T-helper 1 cell treated with Interleukin-12 subunit alpha and Interleukin-12 subunit beta and Interleukin-4 antibody, amounts not matched to agents 30 μg/mL and 1 μg/mL, for 36 hours (primary cell): ENCODE measurements around the gene DENND4A.
"Not testable (repeated sequence)": the region's sequence is repeated elsewhere in the genome, so short reads cannot be mapped to it uniquely, and the experiment has no call there.

Source experiments
- H3K27ac Mint-ChIP-seq: one replicate; pipeline ENCODE4 v1.8.0; 2021; ENCODE audit warnings: mild to moderate bottlenecking, mixed read lengths
- H3K27me3 Mint-ChIP-seq: one replicate; pipeline ENCODE4 v1.8.0; 2021; ENCODE audit warnings: low read depth, mixed read lengths
- H3K36me3 Mint-ChIP-seq: one replicate; pipeline ENCODE4 v1.8.0; 2021; ENCODE audit warnings: low read depth, mixed read lengths
- H3K4me1 Mint-ChIP-seq: one replicate; pipeline ENCODE4 v1.8.0; 2021; ENCODE audit warnings: low read depth, mixed read lengths
- H3K4me3 Mint-ChIP-seq: one replicate; pipeline ENCODE4 v1.8.0; 2021; ENCODE audit warnings: mild to moderate bottlenecking, moderate library complexity, mixed read lengths
- H3K9me3 Mint-ChIP-seq: one replicate; pipeline ENCODE4 v1.8.0; 2021; ENCODE audit warnings: mixed read lengths

The DENND4A gene

GRCh38 chr15:65762914-65763787, 28.9 kb downstream of the DENND4A start:
- peak overlapping the region; percentile 59 for H3K27ac Mint-ChIP-seq

GRCh38 chr15:65762399-65762798, 29.7 kb downstream of the DENND4A start:
- Mint-ChIP-seq H3K27me3 (no peaks in the 10 kb centered on the region), H3K36me3 (peaks cover 13% of the 10 kb centered on the region), H3K4me3 (no peak overlapping the region), H3K27ac (no peak overlapping the region), H3K4me1 (peaks cover 34% of the 10 kb centered on the region), H3K9me3 (no peaks in the 10 kb centered on the region)

More at GRCh38 chr15:65762914-65763787, 28.9 kb downstream of the DENND4A start:
- peaks cover 42% of the 10 kb centered on the region for H3K4me1 Mint-ChIP-seq
- peaks cover 17% of the 10 kb centered on the region for H3K36me3 Mint-ChIP-seq
- H3K9me3 Mint-ChIP-seq, result no peaks in the 10 kb centered on the region
- no peaks in the 10 kb centered on the region for H3K27me3 Mint-ChIP-seq
- H3K4me3 Mint-ChIP-seq, result no peak overlapping the region

GRCh38 chr15:65761210-65761926, 30.7 kb downstream of the DENND4A start:
- H3K4me3 Mint-ChIP-seq, result peak overlapping the region; percentile 69

GRCh38 chr15:65759441-65759840, 32.7 kb downstream of the DENND4A start:
- Mint-ChIP-seq H3K4me3 (no peak overlapping the region), H3K9me3 (no peaks in the 10 kb centered on the region), H3K36me3 (peaks cover 13% of the 10 kb centered on the region), H3K27ac (no peak overlapping the region), H3K4me1 (peaks cover 21% of the 10 kb centered on the region), H3K27me3 (no peaks in the 10 kb centered on the region)

More at GRCh38 chr15:65761210-65761926, 30.7 kb downstream of the DENND4A start:
- no peaks in the 10 kb centered on the region for H3K9me3 Mint-ChIP-seq
- H3K36me3 Mint-ChIP-seq, result peaks cover 11% of the 10 kb centered on the region
- H3K27me3 Mint-ChIP-seq, result no peaks in the 10 kb centered on the region
- peak overlapping the region; percentile 89 for H3K27ac Mint-ChIP-seq
- peaks cover 25% of the 10 kb centered on the region for H3K4me1 Mint-ChIP-seq

- H3K27ac Mint-ChIP-seq, result no peak overlapping the region
- H3K27me3 Mint-ChIP-seq, result no peaks in the 10 kb centered on the region
- peaks cover 15% of the 10 kb centered on the region for H3K36me3 Mint-ChIP-seq
- H3K4me1 Mint-ChIP-seq, result peaks cover 20% of the 10 kb centered on the region
- no peak overlapping the region for H3K4me3 Mint-ChIP-seq
- H3K9me3 Mint-ChIP-seq, result no peaks in the 10 kb centered on the region
Measured at GRCh38 chr15:65758242-65758641, 33.9 kb downstream of the DENND4A start.

- no peaks in the 10 kb centered on the region for H3K9me3 Mint-ChIP-seq
- H3K4me1 Mint-ChIP-seq, result peaks cover 11% of the 10 kb centered on the region
- peaks cover 12% of the 10 kb centered on the region for H3K36me3 Mint-ChIP-seq
- no peak overlapping the region for H3K27ac Mint-ChIP-seq
- no peaks in the 10 kb centered on the region for H3K27me3 Mint-ChIP-seq
- no peak overlapping the region for H3K4me3 Mint-ChIP-seq
Measured at GRCh38 chr15:65757256-65757655, 34.8 kb downstream of the DENND4A start.

- Mint-ChIP-seq H3K36me3 (peaks cover 27% of the 10 kb centered on the region), H3K27ac (no peak overlapping the region), H3K4me1 (peaks cover 7% of the 10 kb centered on the region), H3K4me3 (no peak overlapping the region), H3K9me3 (no peaks in the 10 kb centered on the region), H3K27me3 (no peaks in the 10 kb centered on the region)
Measured at GRCh38 chr15:65752151-65752700, 39.9 kb downstream of the DENND4A start.

- H3K27me3 Mint-ChIP-seq, result no peaks in the 10 kb centered on the region
- no peaks in the 10 kb centered on the region for H3K9me3 Mint-ChIP-seq
- no peak overlapping the region for H3K27ac Mint-ChIP-seq
- H3K36me3 Mint-ChIP-seq, result peaks cover 27% of the 10 kb centered on the region
- H3K4me1 Mint-ChIP-seq, result peaks cover 7% of the 10 kb centered on the region
- no peak overlapping the region for H3K4me3 Mint-ChIP-seq
Measured at GRCh38 chr15:65751431-65751830, 40.7 kb downstream of the DENND4A start.

GRCh38 chr15:65747265-65747664, 44.8 kb downstream of the DENND4A start:
- H3K27ac Mint-ChIP-seq, result no peak overlapping the region
- H3K9me3 Mint-ChIP-seq, result no peaks in the 10 kb centered on the region
- peaks cover 22% of the 10 kb centered on the region for H3K36me3 Mint-ChIP-seq
- H3K4me1 Mint-ChIP-seq, result peaks cover 9% of the 10 kb centered on the region
- no peaks in the 10 kb centered on the region for H3K27me3 Mint-ChIP-seq
- no peak overlapping the region for H3K4me3 Mint-ChIP-seq

GRCh38 chr15:65743637-65744252, 48.3 kb downstream of the DENND4A start:
- Mint-ChIP-seq H3K4me3 (no peak overlapping the region), H3K27ac (no peak overlapping the region), H3K4me1 (peaks cover 5% of the 10 kb centered on the region), H3K9me3 (no peaks in the 10 kb centered on the region), H3K36me3 (peaks cover 13% of the 10 kb centered on the region), H3K27me3 (no peaks in the 10 kb centered on the region)

GRCh38 chr15:65740148-65740547, 51.9 kb downstream of the DENND4A start:
- Mint-ChIP-seq H3K9me3 (no peaks in the 10 kb centered on the region), H3K4me3 (no peak overlapping the region), H3K4me1 (peaks cover 5% of the 10 kb centered on the region), H3K36me3 (peaks cover 22% of the 10 kb centered on the region), H3K27me3 (no peaks in the 10 kb centered on the region), H3K27ac (no peak overlapping the region)

GRCh38 chr15:65738649-65739048, 53.4 kb downstream of the DENND4A start:
- peaks cover 5% of the 10 kb centered on the region for H3K4me1 Mint-ChIP-seq
- H3K27ac Mint-ChIP-seq, result no peak overlapping the region
- no peak overlapping the region for H3K4me3 Mint-ChIP-seq
- peaks cover 26% of the 10 kb centered on the region for H3K36me3 Mint-ChIP-seq
- H3K9me3 Mint-ChIP-seq, result no peaks in the 10 kb centered on the region
- no peaks in the 10 kb centered on the region for H3K27me3 Mint-ChIP-seq

GRCh38 chr15:65733599-65733998, 58.5 kb downstream of the DENND4A start:
- not testable (repeated sequence) for H3K27ac Mint-ChIP-seq, H3K9me3 Mint-ChIP-seq, H3K4me1 Mint-ChIP-seq, H3K27me3 Mint-ChIP-seq, H3K4me3 Mint-ChIP-seq
- peaks cover 28% of the 10 kb centered on the region for H3K36me3 Mint-ChIP-seq

- peaks cover 2% of the 10 kb centered on the region for H3K4me1 Mint-ChIP-seq
- H3K27me3 Mint-ChIP-seq, result no peaks in the 10 kb centered on the region
- H3K4me3 Mint-ChIP-seq, result no peak overlapping the region
- peak overlapping the region; percentile 1 for H3K27ac Mint-ChIP-seq
- peaks cover 25% of the 10 kb centered on the region for H3K36me3 Mint-ChIP-seq
- no peaks in the 10 kb centered on the region for H3K9me3 Mint-ChIP-seq
Measured at GRCh38 chr15:65732698-65733097, 59.4 kb downstream of the DENND4A start.
